Fibroblast of lung (primary cell): ENCODE data around the gene PDZD2. TPM values are rescaled to one million over a fixed set of nuclear protein-coding genes. Genes with fewer than 3 reads are reported as not detected.

Experiments
- DNase-seq, 2 donors: peaks; one replicate each; pipeline versions ENCODE4 v3.0.0 to v3.0.0-alpha.2; 2010; ENCODE audit warnings: low read depth in 2 of 2
- H2AFZ ChIP-seq: 2 replicates; pipeline ENCODE4 v1.5.1; 2012; ENCODE audit warnings: low read length, control low read depth, inconsistent platforms
- H3K27ac ChIP-seq: 2 replicates; pipeline ENCODE4 v1.5.1; 2011; ENCODE audit warnings: low read length, control low read depth; ENCODE audit not compliant: insufficient read depth
- H3K27me3 ChIP-seq: 2 replicates; pipeline ENCODE4 v1.5.1; 2011; ENCODE audit warnings: mild to moderate bottlenecking, low read length; ENCODE audit not compliant: control insufficient read depth, insufficient read depth
- H3K36me3 ChIP-seq: 2 replicates; pipeline ENCODE4 v1.5.1; 2011; ENCODE audit warnings: low read length; ENCODE audit not compliant: control insufficient read depth, insufficient read depth
- H3K4me1 ChIP-seq: 2 replicates; pipeline ENCODE4 v1.5.1; 2011; ENCODE audit warnings: low read length; ENCODE audit not compliant: control insufficient read depth, insufficient read depth; ENCODE audit errors: extremely low read depth
- H3K4me2 ChIP-seq: 2 replicates; pipeline ENCODE4 v1.5.1; 2011; ENCODE audit warnings: low read length, control low read depth; ENCODE audit not compliant: insufficient read depth; ENCODE audit errors: extremely low read depth
- H3K4me3 ChIP-seq, 4 experiments: fragments of 200-600 bp in 1 of 4; sonication (generic) in 1 of 4; replicated peaks in 1 of 4; 2 replicates each; pipeline ENCODE4 v1.5.1; 2011 to 2016; ENCODE audit warnings: low read length in 4 of 4, low read depth in 3 of 4, mild to moderate bottlenecking in 3 of 4, control low read depth in 2 of 4, inconsistent platforms in 1 of 4, mixed read lengths in 1 of 4; ENCODE audit not compliant: insufficient read depth in 1 of 4; ENCODE audit errors: control extremely low read depth in 1 of 4
- H3K79me2 ChIP-seq: 2 replicates; pipeline ENCODE4 v1.5.1; 2012; ENCODE audit warnings: mild to moderate bottlenecking, low read length, inconsistent platforms; ENCODE audit not compliant: control insufficient read depth, insufficient read depth
- H3K9ac ChIP-seq: 2 replicates; pipeline ENCODE4 v1.5.1; 2011; ENCODE audit warnings: mild to moderate bottlenecking, low read length, control low read depth; ENCODE audit not compliant: insufficient read depth
- H3K9me3 ChIP-seq: 2 replicates; pipeline ENCODE4 v1.5.1; 2012; ENCODE audit warnings: low read depth, low read length; ENCODE audit not compliant: control insufficient read depth, insufficient read depth
- H4K20me1 ChIP-seq: 2 replicates; pipeline ENCODE4 v1.5.1; 2011; ENCODE audit warnings: low read length; ENCODE audit not compliant: control insufficient read depth, insufficient read depth; ENCODE audit errors: extremely low read depth
- CTCF ChIP-seq, 2 donors: IDR thresholded peaks in 1 of 2; conservative IDR thresholded peaks in 1 of 2; 1 replicate in 1 of 2; 2 replicates in 1 of 2; pipeline ENCODE4 v1.5.1; 2011 to 2012; ENCODE audit warnings: low read length in 2 of 2, control low read depth in 1 of 2, inconsistent platforms in 1 of 2, low read depth in 1 of 2, mild to moderate bottlenecking in 1 of 2
- EZH2 ChIP-seq: IDR thresholded peaks from 2 replicates; pipeline ENCODE4 v1.5.1; 2012; ENCODE audit warnings: low read length, control low read depth, mild to moderate bottlenecking; ENCODE audit errors: missing control alignments
- polyA plus RNA-seq, 2 donors: library from polyadenylated mRNA; depleted of rRNA in 1 of 2; stranded (reverse) in 1 of 2; unstranded in 1 of 2; fragments of >200 nt; gene quantifications; 2 replicates each; pipeline ENCODE4 v1.2.1, GENCODE V29; 2011 to 2012; ENCODE audit warnings: missing spikeins in 1 of 2
- total RNA-seq: library from RNA; depleted of rRNA; stranded (reverse); fragments of >200 nt; gene quantifications from 2 replicates; pipeline ENCODE4 v1.2.1, GENCODE V29; 2014

Gene PDZD2
- total and polyA plus RNA-seq, 2 donors (not counting 1 experiment from before 2014, with no cell fraction given) = 0.33 to 0.40 TPM

DNA sequence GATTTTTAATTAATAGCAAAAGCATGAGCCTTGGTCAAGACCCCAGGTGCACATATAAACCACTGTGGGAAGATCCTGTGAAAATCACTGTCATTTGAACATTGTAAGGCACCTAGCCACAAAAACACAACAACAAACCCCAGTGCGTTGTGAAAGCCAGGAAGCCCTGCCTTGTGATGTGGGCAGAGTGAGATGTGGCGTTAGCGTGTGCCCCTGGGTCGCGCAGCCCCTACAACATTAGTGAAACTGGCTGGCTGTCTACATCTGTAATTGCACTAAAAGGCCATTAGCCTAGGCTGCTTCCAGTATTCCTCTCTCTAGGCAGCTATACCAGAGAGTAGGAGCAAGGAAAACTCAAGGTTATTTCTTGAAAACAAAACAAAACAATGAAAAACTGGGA, 21.1 kb upstream of the PDZD2 start:
- no peak for DNase-seq
- no peaks in the 10 kb centered on the region for H3K36me3 ChIP-seq
- H3K79me2 ChIP-seq = no peaks in the 10 kb centered on the region
- no peak overlapping the region for H3K4me3 ChIP-seq
- H3K27me3 ChIP-seq = no peaks in the 10 kb centered on the region
- TF ChIP-seq EZH2 = no peak
- no peak for TF ChIP-seq CTCF (conservative IDR thresholded peaks at IDR 0.05 in 1 of 2, IDR thresholded peaks at IDR 0.05 in 1 of 2; ENCODE audit: low read depth in 1 of 2, low read length in 2 of 2)
- no peak overlapping the region for H3K4me2 ChIP-seq
- no peaks in the 10 kb centered on the region for H4K20me1 ChIP-seq
- H3K4me1 ChIP-seq = no peaks in the 10 kb centered on the region
- H3K9me3 ChIP-seq = no peaks in the 10 kb centered on the region
- H3K27ac ChIP-seq = no peak overlapping the region
- H2AFZ ChIP-seq = no peak overlapping the region
- no peak overlapping the region for H3K9ac ChIP-seq

DNA sequence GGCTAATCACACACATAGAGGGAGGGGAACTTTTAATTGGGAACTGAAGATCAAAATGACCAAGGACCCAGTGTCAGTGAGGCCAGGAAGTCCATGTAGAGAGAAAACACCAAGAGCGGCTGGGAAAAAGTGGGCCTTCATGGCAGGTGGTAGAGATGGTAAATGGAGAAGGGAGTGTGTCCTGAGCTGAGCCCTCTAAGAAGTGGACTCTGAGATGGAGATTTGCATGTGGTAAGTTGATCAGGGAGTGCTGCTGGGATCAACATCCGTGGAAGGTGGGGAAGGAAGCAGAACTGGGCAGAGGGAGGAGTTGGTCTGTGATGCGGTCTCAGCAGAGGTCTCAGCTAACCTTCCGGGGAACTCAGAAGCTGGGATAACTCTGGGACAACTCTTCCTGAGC, 18.9 kb upstream of the PDZD2 start:
- Histone ChIP-seq H3K36me3 (no peaks in the 10 kb centered on the region), H3K9me3 (no peaks in the 10 kb centered on the region), H3K27me3 (no peaks in the 10 kb centered on the region), H3K27ac (no peak overlapping the region), H3K79me2 (no peaks in the 10 kb centered on the region), H3K9ac (no peak overlapping the region), H4K20me1 (no peaks in the 10 kb centered on the region), H3K4me2 (no peak overlapping the region), H2AFZ (no peak overlapping the region), H3K4me3 (no peak overlapping the region), H3K4me1 (no peaks in the 10 kb centered on the region)
- TF ChIP-seq CTCF (conservative IDR thresholded peaks at IDR 0.05 in 1 of 2, IDR thresholded peaks at IDR 0.05 in 1 of 2; ENCODE audit: low read depth in 1 of 2, low read length in 2 of 2) (no peak), EZH2 (no peak)
- no peak for DNase-seq

DNA sequence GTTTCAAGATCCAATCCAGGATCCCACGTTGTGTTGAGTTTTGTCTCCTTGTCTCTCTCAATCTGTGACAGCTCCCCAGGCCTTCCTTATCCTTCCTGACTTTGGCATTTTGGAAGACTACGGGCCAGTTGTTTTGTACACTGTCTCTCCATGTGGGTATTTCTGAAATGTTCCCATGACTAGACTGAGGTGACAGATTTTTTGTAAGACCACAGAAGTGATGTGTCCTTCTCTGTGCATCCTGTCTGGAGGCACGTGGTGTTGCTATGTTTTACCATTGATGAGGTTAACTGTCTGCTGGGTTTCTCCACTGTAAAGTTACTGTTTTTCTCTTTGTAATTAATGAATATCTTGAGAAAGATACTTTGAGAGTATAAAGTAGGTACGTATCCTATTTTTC, 15.7 kb upstream of the PDZD2 start:
- TF ChIP-seq EZH2 = no peak
- H3K27me3 ChIP-seq = no peaks in the 10 kb centered on the region
- H2AFZ ChIP-seq = no peak overlapping the region
- H3K4me3 ChIP-seq = no peak overlapping the region
- no peaks in the 10 kb centered on the region for H4K20me1 ChIP-seq
- H3K36me3 ChIP-seq = no peaks in the 10 kb centered on the region
- H3K4me1 ChIP-seq = no peaks in the 10 kb centered on the region
- H3K9ac ChIP-seq = no peak overlapping the region
- no peaks in the 10 kb centered on the region for H3K9me3 ChIP-seq
- no peaks in the 10 kb centered on the region for H3K79me2 ChIP-seq
- no peak overlapping the region for H3K27ac ChIP-seq
- no peak for DNase-seq
- no peak overlapping the region for H3K4me2 ChIP-seq
